ENCODE data around the gene GNPTG. TPM values are rescaled to one million over a fixed set of nuclear protein-coding genes. Genes with fewer than 3 reads are reported as not detected.

GNPTG gene
- total and polyA plus RNA-seq, 2 donors (not counting 1 experiment from before 2014, with no cell fraction given): 76.0 to 109 TPM

- H3K79me2 ChIP-seq (ENCODE audit: control insufficient read depth, insufficient read depth, low read length): no peaks in the 10 kb centered on the region
- TF ChIP-seq EZH2 (IDR thresholded peaks at IDR 0.05; ENCODE audit: borderline replicate concordance, insufficient read depth, low read depth, low read length, poor library complexity, severe bottlenecking) (no peak), CTCF (IDR thresholded peaks at IDR 0.05) (peak; percentile 23)
- peaks cover 0 to 3% (median 0%) of the 10 kb centered on the region in 3 donors for H3K9me3 ChIP-seq (ENCODE audit: control extremely low read depth in 1 of 3, control insufficient read depth in 2 of 3, insufficient read depth in 1 of 3, low read length in 2 of 3)
- peak overlapping the region in 4 of 5 experiments; percentile 38 to 68 (median 44) for H3K4me3 ChIP-seq (ENCODE audit: control extremely low read depth in 1 of 5, extremely low read depth in 1 of 5, insufficient read depth in 1 of 5, low read depth in 2 of 5, low read length in 4 of 5)
- POLR2A ChIA-PET: interaction anchor here (0.6 to 2.0 kb wide), 7 partner anchors 8 to 78 kb away, joined by 3 to 11 read pairs (median 4); partner anchors contain the start of genes UBE2I and UQCC4
- no peaks in the 10 kb centered on the region for H3K27me3 ChIP-seq (replicated peaks in 1 of 4; ENCODE audit: control extremely low read depth in 1 of 4, control insufficient read depth in 3 of 4, insufficient read depth in 4 of 4, low read length in 3 of 4)
- H3K27me3 Mint-ChIP-seq: no peaks in the 10 kb centered on the region
- H3K4me1 Mint-ChIP-seq: peaks cover 23% of the 10 kb centered on the region
- H3K27ac ChIP-seq (ENCODE audit: low read length in 2 of 2): peak overlapping the region in 1 of 2 donors; percentile 42
- no peaks in the 10 kb centered on the region for H3K9me3 Mint-ChIP-seq (ENCODE audit: insufficient read depth)
- 0% methylated on average over 41 of the region's 49 CpGs for WGBS (ENCODE audit: insufficient coverage)
- H4K20me1 ChIP-seq (ENCODE audit: control insufficient read depth, insufficient read depth, low read length, poor library complexity, severe bottlenecking): peaks cover 16% of the 10 kb centered on the region
- H3K9ac ChIP-seq (ENCODE audit: low read length): peak overlapping the region; percentile 59
- H2AFZ ChIP-seq (ENCODE audit: insufficient read depth, low read depth, low read length, poor library complexity, severe bottlenecking): peak overlapping the region; percentile 45
- CTCF ChIA-PET: interaction anchor here (0.6 to 1.6 kb wide), 6 partner anchors 10 to 42 kb away, joined by 3 to 8 read pairs (median 4); no protein-coding TSS in a partner anchor
- H3K4me1 ChIP-seq (ENCODE audit: control insufficient read depth in 2 of 2, insufficient read depth in 2 of 2, low read length in 2 of 2): peaks cover 16 to 30% of the 10 kb centered on the region in 2 donors
- DNase-seq (peak; percentile 98), ATAC-seq (ENCODE audit: low read depth) (peak; percentile 86)
- H3K27ac Mint-ChIP-seq: peak overlapping the region; percentile 91
- peak overlapping the region; percentile 86 for H3K4me3 Mint-ChIP-seq
- peak overlapping the region; percentile 95 for H3K4me2 ChIP-seq (replicated peaks; ENCODE audit: low read depth, low read length, poor library complexity, severe bottlenecking)
- peaks cover 0 to 1% of the 10 kb centered on the region in 2 experiments for H3K36me3 ChIP-seq (replicated peaks in 1 of 2; ENCODE audit: control extremely low read depth in 1 of 2, control insufficient read depth in 1 of 2, extremely low read depth in 1 of 2, insufficient read depth in 2 of 2, low read length in 1 of 2)
- intact Hi-C loops (cut with micrococcal nuclease): loop anchor here (1.0 to 10.0 kb wide), 6 partner anchors 9 to 440 kb away; partner anchors contain the start of genes BAIAP3, CRAMP1, GNPTG and IFT140
Observed at GRCh38 chr16:1342526-1343427, 9.0 kb upstream of the GNPTG start.
